Psoas muscle (tissue), 8 donors: Measurements from ENCODE around the gene APLP2. TPM values are rescaled to one million over a fixed set of nuclear protein-coding genes. Genes with fewer than 3 reads are reported as not detected.
"Not testable (repeated sequence)": the region's sequence is repeated elsewhere in the genome, so short reads cannot be mapped to it uniquely, and the experiment has no call there.

ENCODE experiments used
- ATAC-seq, 4 donors: fragments of 200-7000 bp; cut with Tn5 transposase; one replicate each; pipeline ENCODE4 v1.9.1; 2020; ENCODE audit warnings: moderate library complexity in 3 of 4, mild to moderate bottlenecking in 2 of 4
- DNase-seq, 2 donors: peaks; one replicate each; pipeline ENCODE4 v3.0.0-alpha.2; 2020
- H3K27ac ChIP-seq: fragments of 200-600 bp; one replicate; pipeline ENCODE4 v1.8.0; 2022
- H3K27me3 ChIP-seq, 3 donors: fragments of 200-600 bp in 1 of 3; one replicate each; pipeline versions ENCODE4 v1.6.1 to v1.8.0; 2013 to 2022; ENCODE audit warnings: low read length in 2 of 3, mild to moderate bottlenecking in 2 of 3, moderate library complexity in 1 of 3; ENCODE audit not compliant: insufficient read depth in 3 of 3
- H3K36me3 ChIP-seq, 2 donors: fragments of 200-600 bp in 1 of 2; one replicate each; pipeline versions ENCODE4 v1.6.1 to v1.8.0; 2013 to 2022; ENCODE audit warnings: low read depth in 1 of 2, mild to moderate bottlenecking in 1 of 2, moderate library complexity in 1 of 2; ENCODE audit not compliant: insufficient read depth in 1 of 2
- H3K4me1 ChIP-seq: fragments of 200-600 bp; one replicate; pipeline ENCODE4 v1.8.0; 2022
- H3K4me3 ChIP-seq: fragments of 200-600 bp; one replicate; pipeline ENCODE4 v1.8.0; 2022; ENCODE audit warnings: mild to moderate bottlenecking
- H3K9me3 ChIP-seq: fragments of 200-600 bp; one replicate; pipeline ENCODE4 v1.8.0; 2022
- CTCF ChIP-seq: fragments of 200-600 bp; IDR thresholded peaks from one replicate; pipeline ENCODE4 v1.8.0; 2022; ENCODE audit warnings: antibody characterized with exemption
- WGBS, 3 donors: extraction: QIAGEN DNeasy Blood & Tissue Kit; methylation state at CpG; one replicate each; pipeline versions ENCODE4 v1.1.6 to v1.1.7; 2013; 5-methylcytosine and 5-hydroxymethylcytosine counted together
- intact Hi-C, 2 donors: fragments of 100-400 bp; cut with DNase I; formaldehyde crosslinking; loops; one replicate each; pipeline versions ENCODE4 v1.11.0 to v1.14.2; 2022
- polyA plus RNA-seq, 3 donors: library from polyadenylated mRNA; stranded (reverse); fragments of 200-250 nt; gene quantifications; one replicate each; pipeline ENCODE4 v1.2.3, GENCODE V29; 2013
- total RNA-seq, 4 donors: library from RNA; stranded (reverse); fragmentation: NEBNext Ultra II Directional in 2 of 4; extraction: Animal tissue kit (Norgen Biotek cat#: 25700) in 2 of 4; gene quantifications; one replicate each; pipeline versions ENCODE4 v1.2.1 to v1.2.4, GENCODE V29; 2021 to 2023
- donor health status: healthy with polysubstance abuse.
- donor health status: DM: no; HTN: no; CAD: no; lungs with moderate emphysema.
- donor health status: Bipolar disorder and iron deficiency.
- donor health status: healthy.
- donor health status: DM: yes; HTN: yes; CAD: no.
- donor health status: DM: no; HTN: no; CAD: no.
- donor health status: DM: no; HTN: no; CAD: no.
- donor health status: DM: yes; HTN: yes; CAD: no.

APLP2 gene
- total and polyA plus RNA-seq, 7 donors: 37.8 to 96.7 (median 67.6) TPM

GRCh38 chr11:130190371-130190881 is 120.7 kb downstream of the APLP2 start:
- Histone ChIP-seq H3K4me3 (no peak overlapping the region), H3K27me3 (no peaks in the 10 kb centered on the region), H3K4me1 (no peaks in the 10 kb centered on the region), H3K27ac (no peak overlapping the region), H3K9me3 (no peaks in the 10 kb centered on the region), H3K36me3 (no peaks in the 10 kb centered on the region)
- intact Hi-C loops: no loop called here
- no peak for TF ChIP-seq CTCF
- no peak for ATAC-seq
- 81 to 85% (median 83%) methylated on average over 29 of the region's 29 CpGs for WGBS, 3 donors
- DNase-seq: no peak

- TF ChIP-seq CTCF: no peak
- no peak for ATAC-seq
- DNase-seq: no peak
- Histone ChIP-seq H3K4me1 (no peaks in the 10 kb centered on the region), H3K27me3 (no peaks in the 10 kb centered on the region), H3K4me3 (no peak overlapping the region), H3K9me3 (no peaks in the 10 kb centered on the region), H3K36me3 (no peaks in the 10 kb centered on the region), H3K27ac (no peak overlapping the region)
- 83 to 86% (median 85%) methylated on average over 14 of the region's 14 CpGs for WGBS, 3 donors
- intact Hi-C loops: no loop called here
Measured at GRCh38 chr11:130191896-130192295, 122.2 kb downstream of the APLP2 start.

GRCh38 chr11:130192845-130193267 is 123.2 kb downstream of the APLP2 start:
- DNase-seq: no peak
- H3K36me3 ChIP-seq: no peaks in the 10 kb centered on the region
- no peak for ATAC-seq
- no peaks in the 10 kb centered on the region for H3K4me1 ChIP-seq
- 72 to 78% (median 74%) methylated on average over 4 of the region's 4 CpGs for WGBS, 3 donors
- no peaks in the 10 kb centered on the region for H3K9me3 ChIP-seq
- H3K27me3 ChIP-seq: no peaks in the 10 kb centered on the region
- no peak for TF ChIP-seq CTCF
- intact Hi-C loops: no loop called here
- H3K4me3 ChIP-seq: no peak overlapping the region
- no peak overlapping the region for H3K27ac ChIP-seq

GRCh38 chr11:130193551-130193950 is 123.9 kb downstream of the APLP2 start:
- DNase-seq, H3K36me3 ChIP-seq, H3K27me3 ChIP-seq, H3K9me3 ChIP-seq, H3K4me1 ChIP-seq, intact Hi-C loops, ATAC-seq, H3K27ac ChIP-seq, H3K4me3 ChIP-seq: not testable (repeated sequence)
- 92 to 96% (median 94%) methylated on average over 14 of the region's 14 CpGs for WGBS, 3 donors

Other genes with a start within 250 kb of the APLP2 start
- gene NFRKB, start 174.3 kb upstream of the APLP2 start, total RNA-seq: 10 to 100 TPM; 14.2 to 18.3 (median 15.6) TPM
- 10 to 100 TPM in 1 of 3 donors, 1 to 10 TPM in 2; 7.4 to 11.1 (median 9.7) TPM for gene NFRKB, start 174.3 kb upstream of the APLP2 start, polyA plus RNA-seq
- 1 to 10 TPM; 4.2 to 7.8 (median 5.9) TPM for gene PRDM10, start 67.1 kb upstream of the APLP2 start, total RNA-seq
- gene PRDM10, start 67.1 kb upstream of the APLP2 start, polyA plus RNA-seq: 1 to 10 TPM; 2.5 to 4.1 (median 2.9) TPM
- under 1 TPM; 0.51 to 0.77 (median 0.55) TPM for gene ST14, start 89.9 kb downstream of the APLP2 start, total RNA-seq
- gene ST14, start 89.9 kb downstream of the APLP2 start, polyA plus RNA-seq: under 1 TPM; 0.22 to 0.44 (median 0.25) TPM
- 10 to 100 TPM; 58.6 to 77.2 (median 71.7) TPM for gene ZBTB44, start 245.0 kb downstream of the APLP2 start, total RNA-seq
- gene ZBTB44, start 245.0 kb downstream of the APLP2 start, polyA plus RNA-seq: 10 to 100 TPM in 2 of 3 donors, 1 to 10 TPM in 1; 8.6 to 47.5 (median 20.6) TPM